ENCODE data around the gene GLYATL1B. TPM values are rescaled to one million over a fixed set of nuclear protein-coding genes. Genes with fewer than 3 reads are reported as not detected.
"Not testable (repeated sequence)": the region's sequence is repeated elsewhere in the genome, so short reads cannot be mapped to it uniquely, and the experiment has no call there.

GLYATL1B gene
- 0.64 TPM in 1 of 2 replicates, not detected in the other for total RNA-seq (2013; cell fraction: nucleolus; rRNA removed)
- total RNA-seq (2014; rRNA removed) = 0.16 TPM in 1 of 2 replicates, not detected in the other
- total RNA-seq (2014; rRNA removed; fragmentation: Illumina TruSeq; extraction: Trizol) = 0.18 TPM in 1 of 2 replicates, not detected in the other
- not detected in 2 replicates for total RNA-seq (2021)
- polyA plus RNA-seq (2011; ENCODE audit: low read depth) = not detected
- polyA plus RNA-seq (2011; rRNA removed) = 0.10 and 0.13 TPM in 2 replicates
- not detected in 2 replicates for polyA plus RNA-seq (2011; cell fraction: cytosol; rRNA removed)
- polyA plus RNA-seq (2011; cell fraction: nucleus; rRNA removed) = 0.20 and 0.31 TPM in 2 replicates
- polyA plus RNA-seq (2012) = 0.42 and 0.48 TPM in 2 replicates
- 0.78 TPM in 1 of 2 replicates, not detected in the other for polyA plus RNA-seq (2014; fragmentation: Illumina TruSeq; extraction: Trizol)
- under 1 TPM; 0.11 to 0.29 TPM for polyA plus RNA-seq (2014; fragmentation: Nextera tagmentation; extraction: Ambion mirVana)
- not detected in 2 replicates for polyA plus RNA-seq (2014; rRNA removed)
- 1 to 10 TPM; 1.2 to 1.7 TPM for polyA plus RNA-seq (2016; fragmentation: Nextera tagmentation; extraction: Ambion mirVana)
- not detected in 2 replicates for polyA minus RNA-seq (2011; rRNA and poly(A)+ RNA removed)
- not detected in 2 replicates for polyA minus RNA-seq (2011; cell fraction: cytosol; rRNA and poly(A)+ RNA removed)
- not detected in 2 replicates for polyA minus RNA-seq (2011; cell fraction: nucleus; rRNA and poly(A)+ RNA removed)
- percentile 27 among the genes with signal in this experiment for Bru-seq, nascent RNA
- percentile 20 among the genes with signal in this experiment for BruChase-seq, experiment 1, labeled RNA remaining after a 6-hour chase
- percentile 27 among the genes with signal in this experiment for BruChase-seq, experiment 2, labeled RNA remaining after a 2-hour chase
- long read RNA-seq, experiment 1 = 0 reads
- long read RNA-seq, experiment 2 = 0 reads

- BruUV-seq (replicated peaks); intact Hi-C loops (cut with micrococcal nuclease; ENCODE audit: unreplicated experiment); H3K4me1 ChIP-seq (ENCODE audit: control insufficient read depth, insufficient read depth, low read length); ATAC-seq; H4K20me1 ChIP-seq (ENCODE audit: control insufficient read depth, insufficient read depth); H3K4me3 ChIP-seq; H2AFZ ChIP-seq (ENCODE audit: control insufficient read depth, low read depth, low read length); POLR2A ChIA-PET; H3K27ac ChIP-seq (ENCODE audit: control insufficient read depth, insufficient read depth); DNase-seq (ENCODE audit: low read depth, low spot score); H3K79me2 ChIP-seq (ENCODE audit: control insufficient read depth, insufficient read depth, low read length); H3K4me2 ChIP-seq (ENCODE audit: control insufficient read depth, insufficient read depth); FAIRE-seq; H3K9me3 ChIP-seq (replicated peaks; ENCODE audit: control insufficient read depth, insufficient read depth, low read length); in situ Hi-C loops (cut with MboI); CTCF ChIA-PET; SMC1A ChIA-PET (ENCODE audit: uncharacterized antibody, unreplicated experiment); RAD21 ChIA-PET (ENCODE audit: unreplicated experiment); H3K27me3 ChIP-seq (replicated peaks in 1 of 2; ENCODE audit: control insufficient read depth in 2 of 2, insufficient read depth in 2 of 2, low read length in 1 of 2); H3K36me3 ChIP-seq (ENCODE audit: control insufficient read depth in 2 of 2, insufficient read depth in 2 of 2, low read length in 1 of 2); H3K9ac ChIP-seq (ENCODE audit: control insufficient read depth, insufficient read depth, low read length): not testable (repeated sequence)
- 85% methylated on average over 5 of the region's 5 CpGs for WGBS (ENCODE audit: insufficient coverage, insufficient replicate concordance, low lambda C conversion rate, missing lambda C conversion rate)
Measured at GRCh38 chr11:59086007-59086406, at the start of gene GLYATL1B. Gene GLYATL1B (plus strand): TSS chr11:59086307. CDS start chr11:59086307, 0 bp downstream.

- H3K9ac ChIP-seq (ENCODE audit: control insufficient read depth, insufficient read depth, low read length); intact Hi-C loops (cut with micrococcal nuclease; ENCODE audit: unreplicated experiment); H3K79me2 ChIP-seq (ENCODE audit: control insufficient read depth, insufficient read depth, low read length); H3K4me2 ChIP-seq (ENCODE audit: control insufficient read depth, insufficient read depth); H3K27me3 ChIP-seq (replicated peaks in 1 of 2; ENCODE audit: control insufficient read depth in 2 of 2, insufficient read depth in 2 of 2, low read length in 1 of 2); H3K4me3 ChIP-seq; POLR2A ChIA-PET; H3K36me3 ChIP-seq (ENCODE audit: control insufficient read depth in 2 of 2, insufficient read depth in 2 of 2, low read length in 1 of 2); ATAC-seq; in situ Hi-C loops (cut with MboI); H3K4me1 ChIP-seq (ENCODE audit: control insufficient read depth, insufficient read depth, low read length); RAD21 ChIA-PET (ENCODE audit: unreplicated experiment); H4K20me1 ChIP-seq (ENCODE audit: control insufficient read depth, insufficient read depth); H2AFZ ChIP-seq (ENCODE audit: control insufficient read depth, low read depth, low read length); H3K9me3 ChIP-seq (replicated peaks; ENCODE audit: control insufficient read depth, insufficient read depth, low read length); H3K27ac ChIP-seq (ENCODE audit: control insufficient read depth, insufficient read depth); BruUV-seq (replicated peaks); DNase-seq (ENCODE audit: low read depth, low spot score): not testable (repeated sequence)
- FAIRE-seq = peak; percentile 49
- WGBS (ENCODE audit: insufficient coverage, insufficient replicate concordance, low lambda C conversion rate, missing lambda C conversion rate) = 89% methylated on average over 2 of the region's 2 CpGs
- ChIA-PET CTCF (interaction anchor here (1.1 to 1.7 kb wide), 3 partner anchors 22 to 135 kb away, joined by 3 to 6 read pairs (median 3); no protein-coding TSS in a partner anchor), SMC1A (ENCODE audit: uncharacterized antibody, unreplicated experiment) (interaction anchor here (1.3 kb wide), 1 partner anchor 22 kb away, joined by 3 read pairs; no protein-coding TSS in a partner anchor)
Measured at GRCh38 chr11:59036542-59036941, 49.6 kb upstream of the GLYATL1B start.

GRCh38 chr11:59037434-59037833 is 48.7 kb upstream of the GLYATL1B start:
- H3K4me2 ChIP-seq (ENCODE audit: control insufficient read depth, insufficient read depth); RAD21 ChIA-PET (ENCODE audit: unreplicated experiment); SMC1A ChIA-PET (ENCODE audit: uncharacterized antibody, unreplicated experiment); H2AFZ ChIP-seq (ENCODE audit: control insufficient read depth, low read depth, low read length); BruUV-seq (replicated peaks); intact Hi-C loops (cut with micrococcal nuclease; ENCODE audit: unreplicated experiment); H3K27me3 ChIP-seq (replicated peaks in 1 of 2; ENCODE audit: control insufficient read depth in 2 of 2, insufficient read depth in 2 of 2, low read length in 1 of 2); H3K9ac ChIP-seq (ENCODE audit: control insufficient read depth, insufficient read depth, low read length); H3K4me3 ChIP-seq; in situ Hi-C loops (cut with MboI); ATAC-seq; FAIRE-seq; H3K4me1 ChIP-seq (ENCODE audit: control insufficient read depth, insufficient read depth, low read length); POLR2A ChIA-PET; DNase-seq (ENCODE audit: low read depth, low spot score); H3K27ac ChIP-seq (ENCODE audit: control insufficient read depth, insufficient read depth); H3K79me2 ChIP-seq (ENCODE audit: control insufficient read depth, insufficient read depth, low read length); H3K36me3 ChIP-seq (ENCODE audit: control insufficient read depth in 2 of 2, insufficient read depth in 2 of 2, low read length in 1 of 2); H4K20me1 ChIP-seq (ENCODE audit: control insufficient read depth, insufficient read depth); H3K9me3 ChIP-seq (replicated peaks; ENCODE audit: control insufficient read depth, insufficient read depth, low read length): not testable (repeated sequence)
- CTCF ChIA-PET = interaction anchor here (1.2 to 1.7 kb wide), 2 partner anchors 21 to 65 kb away, joined by 3 to 6 read pairs; no protein-coding TSS in a partner anchor
- WGBS (ENCODE audit: insufficient coverage, insufficient replicate concordance, low lambda C conversion rate, missing lambda C conversion rate) = 93% methylated on average over 1 of the region's 1 CpG

Data from GM12878 (cell line).